ENCODE data around the gene C1orf159. TPM values are rescaled to one million over a fixed set of nuclear protein-coding genes. Genes with fewer than 3 reads are reported as not detected.

The C1orf159 gene
- total RNA-seq, 2 experiments from 2014 or later, result 11.1 to 11.3 TPM

DNA sequence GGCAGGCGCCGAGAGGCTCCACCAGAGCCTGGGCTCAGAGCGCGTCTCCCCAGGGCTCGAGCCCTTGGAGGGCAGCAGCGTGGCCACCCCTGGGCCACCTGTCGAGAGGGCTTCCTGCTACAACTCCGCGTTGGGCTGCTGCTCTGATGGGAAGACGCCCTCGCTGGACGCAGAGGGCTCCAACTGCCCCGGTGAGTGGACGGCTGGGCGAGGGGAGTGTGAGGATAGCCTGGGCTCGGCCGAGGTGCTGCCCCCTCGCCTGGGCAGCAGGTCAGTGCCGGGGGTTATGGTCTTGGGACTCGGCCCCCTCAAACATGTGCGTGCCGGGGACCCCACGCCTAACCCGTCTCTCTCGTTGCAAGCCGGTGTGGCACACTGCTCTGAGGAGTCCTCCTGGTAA lies 69.1 kb downstream of the C1orf159 start:
- POLR2A ChIA-PET, result no interaction called here
- H3K36me3 Mint-ChIP-seq (ENCODE audit: low read depth), result no peaks in the 10 kb centered on the region
- DNase-seq (no peak), ATAC-seq (ENCODE audit: poor library complexity) (no peak)
- CTCF ChIA-PET, result no interaction called here
- H3K4me1 ChIP-seq (ENCODE audit: insufficient read depth, low read length), result no peaks in the 10 kb centered on the region
- TF ChIP-seq, protein P1, sequence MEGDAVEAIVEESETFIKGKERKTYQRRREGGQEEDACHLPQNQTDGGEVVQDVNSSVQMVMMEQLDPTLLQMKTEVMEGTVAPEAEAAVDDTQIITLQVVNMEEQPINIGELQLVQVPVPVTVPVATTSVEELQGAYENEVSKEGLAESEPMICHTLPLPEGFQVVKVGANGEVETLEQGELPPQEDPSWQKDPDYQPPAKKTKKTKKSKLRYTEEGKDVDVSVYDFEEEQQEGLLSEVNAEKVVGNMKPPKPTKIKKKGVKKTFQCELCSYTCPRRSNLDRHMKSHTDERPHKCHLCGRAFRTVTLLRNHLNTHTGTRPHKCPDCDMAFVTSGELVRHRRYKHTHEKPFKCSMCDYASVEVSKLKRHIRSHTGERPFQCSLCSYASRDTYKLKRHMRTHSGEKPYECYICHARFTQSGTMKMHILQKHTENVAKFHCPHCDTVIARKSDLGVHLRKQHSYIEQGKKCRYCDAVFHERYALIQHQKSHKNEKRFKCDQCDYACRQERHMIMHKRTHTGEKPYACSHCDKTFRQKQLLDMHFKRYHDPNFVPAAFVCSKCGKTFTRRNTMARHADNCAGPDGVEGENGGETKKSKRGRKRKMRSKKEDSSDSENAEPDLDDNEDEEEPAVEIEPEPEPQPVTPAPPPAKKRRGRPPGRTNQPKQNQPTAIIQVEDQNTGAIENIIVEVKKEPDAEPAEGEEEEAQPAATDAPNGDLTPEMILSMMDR (IDR thresholded peaks at IDR 0.05), result no peak
- no peaks in the 10 kb centered on the region for H3K36me3 ChIP-seq (ENCODE audit: insufficient read depth, low read length)
- no peaks in the 10 kb centered on the region for H3K4me1 Mint-ChIP-seq (ENCODE audit: low read depth)
- intact Hi-C loops (cut with DNase I, micrococcal nuclease), result no loop called here
- peaks cover 0 to 35% of the 10 kb centered on the region in 2 experiments for H3K9me3 ChIP-seq (ENCODE audit: control insufficient read depth in 1 of 2, insufficient read depth in 1 of 2, low read length in 2 of 2)
- H3K27me3 ChIP-seq (ENCODE audit: control insufficient read depth in 1 of 2, insufficient read depth in 2 of 2, low read length in 2 of 2), result no peaks in the 10 kb centered on the region
- no peaks in the 10 kb centered on the region for H3K9me3 Mint-ChIP-seq
- H3K27ac Mint-ChIP-seq, result no peak overlapping the region
- H3K4me3 ChIP-seq (ENCODE audit: low read length), result no peak overlapping the region
- no peaks in the 10 kb centered on the region for H3K27me3 Mint-ChIP-seq
- no peak overlapping the region for H3K27ac ChIP-seq (ENCODE audit: low read depth in 1 of 2, low read length in 2 of 2)
- no peak overlapping the region for H3K4me3 Mint-ChIP-seq

DNA sequence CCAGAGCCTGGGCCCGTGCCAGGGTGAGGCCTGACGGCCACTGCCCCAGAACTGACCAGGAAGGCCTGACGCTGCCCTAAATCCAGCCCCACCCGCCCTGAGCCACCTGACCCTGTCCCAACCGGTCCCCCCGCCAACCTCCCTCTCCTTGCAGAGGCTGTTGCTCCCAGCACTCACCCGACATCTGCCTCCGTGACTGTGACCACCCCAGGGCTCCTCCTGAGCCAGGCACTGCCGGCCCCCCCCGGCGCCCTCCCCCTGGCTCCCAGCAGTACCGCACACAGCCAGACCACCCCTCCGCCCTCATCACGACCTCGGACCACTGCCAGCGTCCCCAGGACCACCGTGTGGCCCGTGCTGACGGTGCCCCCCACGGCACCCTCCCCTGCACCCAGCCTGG lies 69.6 kb downstream of the C1orf159 start:
- ChIA-PET POLR2A (no interaction called here), CTCF (no interaction called here)
- DNase-seq (no peak), ATAC-seq (ENCODE audit: poor library complexity) (no peak)
- H3K36me3 Mint-ChIP-seq (ENCODE audit: low read depth), result no peaks in the 10 kb centered on the region
- no peaks in the 10 kb centered on the region for H3K4me1 ChIP-seq (ENCODE audit: insufficient read depth, low read length)
- H3K4me3 ChIP-seq (ENCODE audit: low read length), result no peak overlapping the region
- intact Hi-C loops (cut with DNase I, micrococcal nuclease), result no loop called here
- no peaks in the 10 kb centered on the region for H3K36me3 ChIP-seq (ENCODE audit: insufficient read depth, low read length)
- H3K4me1 Mint-ChIP-seq (ENCODE audit: low read depth), result no peaks in the 10 kb centered on the region
- H3K9me3 Mint-ChIP-seq, result no peaks in the 10 kb centered on the region
- no peaks in the 10 kb centered on the region for H3K27me3 ChIP-seq (ENCODE audit: control insufficient read depth in 1 of 2, insufficient read depth in 2 of 2, low read length in 2 of 2)
- no peak overlapping the region for H3K27ac Mint-ChIP-seq
- H3K4me3 Mint-ChIP-seq, result no peak overlapping the region
- TF ChIP-seq, protein P1 (IDR thresholded peaks at IDR 0.05), result no peak
- H3K27me3 Mint-ChIP-seq, result no peaks in the 10 kb centered on the region
- H3K9me3 ChIP-seq (ENCODE audit: control insufficient read depth in 1 of 2, insufficient read depth in 1 of 2, low read length in 2 of 2), result peaks cover 0 to 39% of the 10 kb centered on the region in 2 experiments
- no peak overlapping the region for H3K27ac ChIP-seq (ENCODE audit: low read depth in 1 of 2, low read length in 2 of 2)

- TF ChIP-seq, protein P1 (IDR thresholded peaks at IDR 0.05), result no peak
- Mint-ChIP-seq H3K9me3 (no peaks in the 10 kb centered on the region), H3K4me1 (ENCODE audit: low read depth) (no peaks in the 10 kb centered on the region), H3K27me3 (no peaks in the 10 kb centered on the region), H3K27ac (no peak overlapping the region), H3K4me3 (no peak overlapping the region), H3K36me3 (ENCODE audit: low read depth) (no peaks in the 10 kb centered on the region)
- Histone ChIP-seq H3K36me3 (ENCODE audit: insufficient read depth, low read length) (no peaks in the 10 kb centered on the region), H3K4me3 (ENCODE audit: low read length) (no peak overlapping the region), H3K27me3 (ENCODE audit: control insufficient read depth in 1 of 2, insufficient read depth in 2 of 2, low read length in 2 of 2) (no peaks in the 10 kb centered on the region), H3K4me1 (ENCODE audit: insufficient read depth, low read length) (peaks cover 5% of the 10 kb centered on the region), H3K9me3 (ENCODE audit: control insufficient read depth in 1 of 2, insufficient read depth in 1 of 2, low read length in 2 of 2) (peaks cover 0 to 40% of the 10 kb centered on the region in 2 experiments), H3K27ac (ENCODE audit: low read depth in 1 of 2, low read length in 2 of 2) (no peak overlapping the region)
- intact Hi-C loops (cut with DNase I, micrococcal nuclease), result no loop called here
- no peak for ATAC-seq (ENCODE audit: poor library complexity)
- DNase-seq, result no peak
- ChIA-PET CTCF (no interaction called here), POLR2A (no interaction called here)
Observed at GRCh38 chr1:1045129-1045528, 70.8 kb downstream of the C1orf159 start.
